NCI-H1048 (cell line): ENCODE results near the gene ZBTB25.

ENCODE experiments used
- DNase-seq: peaks from one replicate; lab custom pipeline; 2025; lab: John Stamatoyannopoulos, UW

The ZBTB25 gene

GRCh38 chr14:64476438-64476837 lies 27.2 kb downstream of the ZBTB25 start:
- no peak for DNase-seq

- DNase-seq, result no peak
Measured at GRCh38 chr14:64475585-64476273, 27.9 kb downstream of the ZBTB25 start.

- no peak for DNase-seq
Measured at GRCh38 chr14:64474698-64475097, 28.9 kb downstream of the ZBTB25 start.

- DNase-seq, result no peak
Measured at GRCh38 chr14:64474041-64474440, 29.6 kb downstream of the ZBTB25 start.

- no peak for DNase-seq
Measured at GRCh38 chr14:64468451-64468850, 35.2 kb downstream of the ZBTB25 start.

GRCh38 chr14:64467566-64467965 lies 36.1 kb downstream of the ZBTB25 start:
- no peak for DNase-seq

- DNase-seq, result no peak
Measured at GRCh38 chr14:64467101-64467500, 36.5 kb downstream of the ZBTB25 start.

GRCh38 chr14:64465831-64466554 lies 37.6 kb downstream of the ZBTB25 start:
- no peak for DNase-seq

- peak; percentile 37 for DNase-seq
Measured at GRCh38 chr14:64465191-64465822, 38.3 kb downstream of the ZBTB25 start, which contains the start of gene AKAP5. Gene AKAP5 (plus strand): TSS chr14:64465499. CDS start chr14:64468395, 2,896 bp downstream.

GRCh38 chr14:64464651-64465050 lies 39.0 kb downstream of the ZBTB25 start:
- no peak for DNase-seq

- no peak for DNase-seq
Measured at GRCh38 chr14:64463873-64464272, 39.8 kb downstream of the ZBTB25 start.

- DNase-seq, result no peak
Measured at GRCh38 chr14:64463195-64463594, 40.4 kb downstream of the ZBTB25 start.

- no peak for DNase-seq
Measured at GRCh38 chr14:64461221-64461620, 42.4 kb downstream of the ZBTB25 start.

- DNase-seq, result no peak
Measured at GRCh38 chr14:64459405-64460136, 44.1 kb downstream of the ZBTB25 start.

GRCh38 chr14:64454671-64455070 lies 49.0 kb downstream of the ZBTB25 start:
- DNase-seq, result no peak

GRCh38 chr14:64450255-64450654 lies 53.4 kb downstream of the ZBTB25 start:
- no peak for DNase-seq

- DNase-seq, result no peak
Measured at GRCh38 chr14:64447876-64448670, 55.6 kb downstream of the ZBTB25 start.

GRCh38 chr14:64444984-64445845 lies 58.4 kb downstream of the ZBTB25 start:
- no peak for DNase-seq

GRCh38 chr14:64444140-64444539 lies 59.5 kb downstream of the ZBTB25 start:
- DNase-seq, result no peak

GRCh38 chr14:64442300-64442988 lies 61.2 kb downstream of the ZBTB25 start:
- DNase-seq, result no peak
